LNCAP (cell line): ENCODE measurements around the gene AK2.

Experiments used
- CTCF ChIP-seq: fragments of 450-650 bp; IDR thresholded peaks from 2 replicates; pipeline ENCODE4 v1.5.1; 2017; ENCODE audit warnings: mild to moderate bottlenecking

The AK2 gene

GRCh38 chr1:32992489-32993323 lies 44.0 kb downstream of the AK2 start:
- no peak for TF ChIP-seq CTCF

GRCh38 chr1:32991819-32992488 lies 44.7 kb downstream of the AK2 start:
- no peak for TF ChIP-seq CTCF

GRCh38 chr1:32991386-32991785 lies 45.3 kb downstream of the AK2 start:
- TF ChIP-seq CTCF, result no peak

GRCh38 chr1:32990887-32991286 lies 45.8 kb downstream of the AK2 start:
- TF ChIP-seq CTCF, result no peak

- TF ChIP-seq CTCF, result no peak
Measured at GRCh38 chr1:32989160-32990050, 47.3 kb downstream of the AK2 start.

GRCh38 chr1:32988665-32989064 lies 48.0 kb downstream of the AK2 start:
- no peak for TF ChIP-seq CTCF

- no peak for TF ChIP-seq CTCF
Measured at GRCh38 chr1:32985226-32985625, 51.5 kb downstream of the AK2 start.
